ENCODE measurements around the gene DOK3. TPM values are rescaled to one million over a fixed set of nuclear protein-coding genes. Genes with fewer than 3 reads are reported as not detected.

DOK3 gene
- total and polyA plus RNA-seq, 10 donors: 69.9 to 231 (median 142) TPM

GRCh38 chr5:177457852-177458681 lies 51.6 kb downstream of the DOK3 start:
- peaks cover 0 to 18% (median 2%) of the 10 kb centered on the region in 6 donors for H3K36me3 ChIP-seq
- TF ChIP-seq CTCF (IDR thresholded peaks at IDR 0.05 in 8 of 11, conservative IDR thresholded peaks at IDR 0.05 in 3 of 11): peak in 2 of 11 experiments; percentile 0 to 5
- TF ChIP-seq POLR2A (IDR thresholded peaks at IDR 0.05): no peak
- no peak for TF ChIP-seq POLR2AphosphoS5 (IDR thresholded peaks at IDR 0.05)
- H3K4me1 ChIP-seq: peaks cover 17 to 64% (median 56%) of the 10 kb centered on the region in 6 donors
- H3K4me3 ChIP-seq: no peak overlapping the region
- WGBS, 5 donors: 79 to 93% (median 89%) methylated on average over 8 to 20 of the region's 20 CpGs
- H3K27me3 ChIP-seq (replicated peaks in 1 of 7): peaks cover 0 to 4% (median 0%) of the 10 kb centered on the region in 7 donors
- intact Hi-C loops (cut with DNase I; ENCODE audit: low total_unique reads): loop anchor here (10.0 kb wide), 1 partner anchor 143 kb away; the partner anchor contains the start of gene MXD3
- peak; percentile 81 for DNase-seq
- H3K27ac ChIP-seq: no peak overlapping the region
- no peaks in the 10 kb centered on the region for H3K9me3 ChIP-seq

- Histone ChIP-seq H3K27me3 (replicated peaks in 1 of 7) (peaks cover 0 to 4% (median 0%) of the 10 kb centered on the region in 7 donors), H3K4me3 (no peak overlapping the region), H3K27ac (peak overlapping the region in 2 of 8 donors; percentile 91 to 93), H3K36me3 (peaks cover 0 to 18% (median 2%) of the 10 kb centered on the region in 6 donors), H3K9me3 (no peaks in the 10 kb centered on the region), H3K4me1 (peaks cover 17 to 64% (median 51%) of the 10 kb centered on the region in 6 donors)
- peak; percentile 35 to 82 (median 66) for TF ChIP-seq CTCF (IDR thresholded peaks at IDR 0.05 in 8 of 11, conservative IDR thresholded peaks at IDR 0.05 in 3 of 11)
- TF ChIP-seq POLR2AphosphoS5 (IDR thresholded peaks at IDR 0.05): no peak
- peak; percentile 86 for DNase-seq
- 80 to 89% (median 87%) methylated on average over 21 to 24 of the region's 24 CpGs for WGBS, 5 donors
- intact Hi-C loops (cut with DNase I; ENCODE audit: low total_unique reads): loop anchor here (10.0 kb wide), 1 partner anchor 142 kb away; the partner anchor contains the start of gene MXD3
Measured at GRCh38 chr5:177456976-177457851, 52.4 kb downstream of the DOK3 start.

GRCh38 chr5:177456591-177456964 lies 53.0 kb downstream of the DOK3 start:
- H3K4me1 ChIP-seq: peaks cover 14 to 58% (median 44%) of the 10 kb centered on the region in 6 donors
- peaks cover 0 to 18% (median 2%) of the 10 kb centered on the region in 6 donors for H3K36me3 ChIP-seq
- peak overlapping the region in 4 of 8 donors; percentile 85 to 95 (median 92) for H3K27ac ChIP-seq
- peak overlapping the region in 5 of 8 donors; percentile 61 to 83 (median 69) for H3K4me3 ChIP-seq
- H3K27me3 ChIP-seq (replicated peaks in 1 of 7): peaks cover 0 to 4% (median 0%) of the 10 kb centered on the region in 7 donors
- no peak for TF ChIP-seq POLR2A (IDR thresholded peaks at IDR 0.05)
- TF ChIP-seq CTCF (IDR thresholded peaks at IDR 0.05 in 8 of 11, conservative IDR thresholded peaks at IDR 0.05 in 3 of 11): peak in 6 of 11 experiments; percentile 39 to 75 (median 58)
- TF ChIP-seq POLR2AphosphoS5 (IDR thresholded peaks at IDR 0.05): no peak
- no peak for DNase-seq
- no peaks in the 10 kb centered on the region for H3K9me3 ChIP-seq
- intact Hi-C loops (cut with DNase I; ENCODE audit: low total_unique reads): loop anchor here (10.0 kb wide), 1 partner anchor 142 kb away; the partner anchor contains the start of gene MXD3
- 17 to 29% (median 23%) methylated on average over 12 of the region's 12 CpGs for WGBS, 5 donors
